Coronary artery (tissue), 2 donors: Measurements from ENCODE around the gene EEF1A2.

Source experiments
- DNase-seq: peaks from one replicate; pipeline ENCODE4 v3.0.0-alpha.2; 2017; ENCODE audit warnings: low spot score
- H3K27ac ChIP-seq, 2 donors: fragments of 200-600 bp; sonication (generic); one replicate each; pipeline ENCODE4 v1.5.1; 2016 to 2019
- H3K4me3 ChIP-seq: fragments of 200-600 bp; sonication (generic); 2 replicates; pipeline ENCODE4 v1.5.1; 2016; ENCODE audit warnings: mild to moderate bottlenecking, moderate library complexity
- CTCF ChIP-seq: fragments of 200-600 bp; sonication (generic); IDR thresholded peaks from one replicate; pipeline ENCODE4 v1.5.1; 2019; ENCODE audit warnings: antibody characterized with exemption

EEF1A2 gene

GRCh38 chr20:63464289-63464635 lies 34.6 kb downstream of the EEF1A2 start:
- Histone ChIP-seq H3K4me3 (no peak overlapping the region), H3K27ac (no peak overlapping the region)
- TF ChIP-seq CTCF = no peak
- no peak for DNase-seq

GRCh38 chr20:63463400-63464288 lies 35.2 kb downstream of the EEF1A2 start:
- Histone ChIP-seq H3K27ac (no peak overlapping the region), H3K4me3 (no peak overlapping the region)
- TF ChIP-seq CTCF = no peak
- DNase-seq = no peak

GRCh38 chr20:63462244-63462643 lies 36.6 kb downstream of the EEF1A2 start:
- Histone ChIP-seq H3K4me3 (no peak overlapping the region), H3K27ac (no peak overlapping the region)
- TF ChIP-seq CTCF = no peak
- no peak for DNase-seq

- no peak for TF ChIP-seq CTCF
- Histone ChIP-seq H3K27ac (no peak overlapping the region), H3K4me3 (no peak overlapping the region)
- no peak for DNase-seq
These were observed 37.6 kb downstream of the EEF1A2 start for GRCh38 chr20:63461104-63461763.

GRCh38 chr20:63459070-63459380 lies 39.9 kb downstream of the EEF1A2 start:
- Histone ChIP-seq H3K4me3 (no peak overlapping the region), H3K27ac (no peak overlapping the region)
- no peak for TF ChIP-seq CTCF
- DNase-seq = no peak

- H3K4me3 ChIP-seq = no peak overlapping the region
- DNase-seq = no peak
- H3K27ac ChIP-seq = no peak overlapping the region
- no peak for TF ChIP-seq CTCF
These were observed 40.5 kb downstream of the EEF1A2 start for GRCh38 chr20:63458170-63459069.
